ENCODE data around the gene CYB5R3.

GRCh38 chr22:42596336-42596735, 52.9 kb downstream of the CYB5R3 start:
- TF ChIP-seq, protein P1, sequence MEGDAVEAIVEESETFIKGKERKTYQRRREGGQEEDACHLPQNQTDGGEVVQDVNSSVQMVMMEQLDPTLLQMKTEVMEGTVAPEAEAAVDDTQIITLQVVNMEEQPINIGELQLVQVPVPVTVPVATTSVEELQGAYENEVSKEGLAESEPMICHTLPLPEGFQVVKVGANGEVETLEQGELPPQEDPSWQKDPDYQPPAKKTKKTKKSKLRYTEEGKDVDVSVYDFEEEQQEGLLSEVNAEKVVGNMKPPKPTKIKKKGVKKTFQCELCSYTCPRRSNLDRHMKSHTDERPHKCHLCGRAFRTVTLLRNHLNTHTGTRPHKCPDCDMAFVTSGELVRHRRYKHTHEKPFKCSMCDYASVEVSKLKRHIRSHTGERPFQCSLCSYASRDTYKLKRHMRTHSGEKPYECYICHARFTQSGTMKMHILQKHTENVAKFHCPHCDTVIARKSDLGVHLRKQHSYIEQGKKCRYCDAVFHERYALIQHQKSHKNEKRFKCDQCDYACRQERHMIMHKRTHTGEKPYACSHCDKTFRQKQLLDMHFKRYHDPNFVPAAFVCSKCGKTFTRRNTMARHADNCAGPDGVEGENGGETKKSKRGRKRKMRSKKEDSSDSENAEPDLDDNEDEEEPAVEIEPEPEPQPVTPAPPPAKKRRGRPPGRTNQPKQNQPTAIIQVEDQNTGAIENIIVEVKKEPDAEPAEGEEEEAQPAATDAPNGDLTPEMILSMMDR (IDR thresholded peaks at IDR 0.05) = no peak
- no peak for TF ChIP-seq POLR2A (IDR thresholded peaks at IDR 0.05)
